Measurements from ENCODE around the gene TRAF3IP1.
A peak's percentile ranks its signal among the peaks of the same experiment; 100 is the strongest.

Gene TRAF3IP1

GRCh38 chr2:238423561-238424312 lies 103.4 kb downstream of the TRAF3IP1 start:
- peaks cover 20% of the 10 kb centered on the region for H3K79me2 ChIP-seq (ENCODE audit: low read length)
- H3K9ac ChIP-seq (ENCODE audit: low read length), result no peak overlapping the region
- H4K20me1 ChIP-seq (ENCODE audit: insufficient read depth, low read length), result no peaks in the 10 kb centered on the region; the same call in 1 of the 2 replicates
- TF ChIP-seq CTCF (IDR thresholded peaks at IDR 0.05; ENCODE audit: low read depth, low read length) (no peak), EZH2phosphoT487 (IDR thresholded peaks at IDR 0.05; ENCODE audit: low read depth) (no peak)
- H3K4me2 ChIP-seq (ENCODE audit: low read length), result no peak overlapping the region
- no peaks in the 10 kb centered on the region for H3K9me3 ChIP-seq (ENCODE audit: insufficient read depth, low read length)
- no peaks in the 10 kb centered on the region for H3K27me3 ChIP-seq (ENCODE audit: low read depth, low read length)
- no peak overlapping the region for H3K4me3 ChIP-seq (ENCODE audit: low read length)
- no peaks in the 10 kb centered on the region for H3K36me3 ChIP-seq (replicated peaks; ENCODE audit: low read depth, low read length)
- H3K27ac ChIP-seq (ENCODE audit: low read length), result no peak overlapping the region
- H3K4me1 ChIP-seq (ENCODE audit: low read length), result peaks cover 9% of the 10 kb centered on the region; the same call in 1 of the 2 replicates
- no peak overlapping the region for H2AFZ ChIP-seq (ENCODE audit: low read depth, low read length)

GRCh38 chr2:238424313-238424700 lies 104.0 kb downstream of the TRAF3IP1 start:
- no peak overlapping the region for H3K27ac ChIP-seq (ENCODE audit: low read length)

GRCh38 chr2:238425505-238425978 lies 105.2 kb downstream of the TRAF3IP1 start:
- peak overlapping the region; percentile 97 for H3K4me3 ChIP-seq (ENCODE audit: low read length)
- no peaks in the 10 kb centered on the region for H3K9me3 ChIP-seq (ENCODE audit: insufficient read depth, low read length)
- peak overlapping the region; percentile 92; the same call in 1 of the 2 replicates for H3K9ac ChIP-seq (ENCODE audit: low read length)
- TF ChIP-seq EZH2phosphoT487 (IDR thresholded peaks at IDR 0.05; ENCODE audit: low read depth) (no peak), CTCF (IDR thresholded peaks at IDR 0.05; ENCODE audit: low read depth, low read length) (no peak)
- H3K4me2 ChIP-seq (ENCODE audit: low read length), result peak overlapping the region; percentile 98
- no peaks in the 10 kb centered on the region; the same call in 1 of the 2 replicates for H4K20me1 ChIP-seq (ENCODE audit: insufficient read depth, low read length)
- H3K79me2 ChIP-seq (ENCODE audit: low read length), result peaks cover 36% of the 10 kb centered on the region
- no peak overlapping the region for H2AFZ ChIP-seq (ENCODE audit: low read depth, low read length)
- no peak overlapping the region for H3K27ac ChIP-seq (ENCODE audit: low read length)
- peaks cover 9% of the 10 kb centered on the region; the same call in 1 of the 2 replicates for H3K4me1 ChIP-seq (ENCODE audit: low read length)
- peaks cover 5% of the 10 kb centered on the region for H3K36me3 ChIP-seq (replicated peaks; ENCODE audit: low read depth, low read length)
- no peaks in the 10 kb centered on the region for H3K27me3 ChIP-seq (ENCODE audit: low read depth, low read length)

More at GRCh38 chr2:238424313-238424700, 104.0 kb downstream of the TRAF3IP1 start:
- Histone ChIP-seq H3K4me3 (ENCODE audit: low read length) (no peak overlapping the region), H3K27me3 (ENCODE audit: low read depth, low read length) (no peaks in the 10 kb centered on the region), H3K4me1 (ENCODE audit: low read length) (peaks cover 9% of the 10 kb centered on the region; the same call in 1 of the 2 replicates), H3K9ac (ENCODE audit: low read length) (no peak overlapping the region), H3K79me2 (ENCODE audit: low read length) (peaks cover 26% of the 10 kb centered on the region), H3K9me3 (ENCODE audit: insufficient read depth, low read length) (no peaks in the 10 kb centered on the region), H3K4me2 (ENCODE audit: low read length) (no peak overlapping the region), H4K20me1 (ENCODE audit: insufficient read depth, low read length) (no peaks in the 10 kb centered on the region; the same call in 1 of the 2 replicates), H2AFZ (ENCODE audit: low read depth, low read length) (no peak overlapping the region), H3K36me3 (replicated peaks; ENCODE audit: low read depth, low read length) (no peaks in the 10 kb centered on the region)
- TF ChIP-seq EZH2phosphoT487 (IDR thresholded peaks at IDR 0.05; ENCODE audit: low read depth), result no peak
- no peak for TF ChIP-seq CTCF (IDR thresholded peaks at IDR 0.05; ENCODE audit: low read depth, low read length)

- peak overlapping the region; percentile 69; the same call in 1 of the 2 replicates for H2AFZ ChIP-seq (ENCODE audit: low read depth, low read length)
Measured at GRCh38 chr2:238425979-238426567, 105.8 kb downstream of the TRAF3IP1 start.

More at GRCh38 chr2:238425979-238426567, 105.8 kb downstream of the TRAF3IP1 start:
- Histone ChIP-seq H3K9ac (ENCODE audit: low read length) (peak overlapping the region; percentile 92), H3K27me3 (ENCODE audit: low read depth, low read length) (no peaks in the 10 kb centered on the region), H3K4me1 (ENCODE audit: low read length) (peaks cover 9% of the 10 kb centered on the region; the same call in 1 of the 2 replicates), H4K20me1 (ENCODE audit: insufficient read depth, low read length) (no peaks in the 10 kb centered on the region; the same call in 1 of the 2 replicates), H3K36me3 (replicated peaks; ENCODE audit: low read depth, low read length) (peaks cover 8% of the 10 kb centered on the region), H3K9me3 (ENCODE audit: insufficient read depth, low read length) (no peaks in the 10 kb centered on the region), H3K4me2 (ENCODE audit: low read length) (peak overlapping the region; percentile 98), H3K4me3 (ENCODE audit: low read length) (peak overlapping the region; percentile 97), H3K27ac (ENCODE audit: low read length) (peak overlapping the region; percentile 76), H3K79me2 (ENCODE audit: low read length) (peaks cover 41% of the 10 kb centered on the region)
- TF ChIP-seq CTCF (IDR thresholded peaks at IDR 0.05; ENCODE audit: low read depth, low read length) (no peak), EZH2phosphoT487 (IDR thresholded peaks at IDR 0.05; ENCODE audit: low read depth) (no peak)

Data from OCI-LY3 (cell line).